ENCODE data around the gene CDC16. TPM values are rescaled to one million over a fixed set of nuclear protein-coding genes. Genes with fewer than 3 reads are reported as not detected.

CDC16 gene
- total and polyA plus RNA-seq, 9 of the 15 experiments (the other 6 are each of a cell fraction or from before 2014, with no cell fraction given) = 23.2 to 102 (median 51.6) TPM

DNA sequence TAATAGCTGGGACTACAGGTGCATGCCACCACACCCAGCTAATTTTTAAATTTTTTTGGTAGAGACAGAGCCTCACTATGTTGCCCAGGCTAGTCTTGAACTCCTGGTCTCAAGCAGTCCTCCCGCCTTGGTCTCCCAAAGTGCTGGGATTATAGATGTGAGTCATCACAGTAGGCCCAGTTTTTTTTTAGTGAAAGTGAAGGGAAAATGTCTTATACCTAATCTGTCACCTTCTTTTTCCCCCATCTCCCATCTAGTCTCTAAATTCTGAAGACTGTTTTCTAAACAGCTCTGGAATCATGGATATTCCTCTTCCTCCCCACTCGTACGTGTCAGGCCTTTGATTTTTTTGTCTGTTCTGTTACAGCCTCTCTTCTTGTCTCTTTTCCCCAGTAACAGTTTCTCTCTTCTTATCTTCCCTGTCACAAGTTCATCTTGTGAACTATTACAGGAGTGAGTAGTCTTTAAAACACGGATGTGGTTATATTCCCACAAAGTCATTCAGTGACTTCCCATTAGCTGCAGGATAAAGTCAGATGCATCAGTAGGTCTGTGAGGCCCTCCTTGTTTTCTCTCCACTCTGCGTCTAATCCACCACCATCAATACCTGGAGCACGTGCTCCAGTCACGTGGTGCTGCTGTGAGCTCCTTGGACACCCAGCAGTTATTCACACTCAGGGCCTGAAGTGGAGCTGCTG, 2.9 kb downstream of the CDC16 start (continued):
- TF ChIP-seq ZBTB33 (CRISPR knock-in tag; IDR thresholded peaks at IDR 0.05) (peak; percentile 24; the same call in 1 of the 2 replicates), SMARCA5 (IDR thresholded peaks at IDR 0.05) (no peak), TEAD4 (IDR thresholded peaks at IDR 0.05; ENCODE audit: low read length) (peak; percentile 65; the same call in 1 of the 2 replicates), TEAD4 (CRISPR knock-in tag; IDR thresholded peaks at IDR 0.05; ENCODE audit: borderline replicate concordance) (no peak), SMAD4 (CRISPR knock-in tag; conservative IDR thresholded peaks at IDR 0.05) (peak; percentile 44; the same call in 1 of the 2 replicates), HDAC3 (IDR thresholded peaks at IDR 0.05; ENCODE audit: borderline replicate concordance, partially characterized antibody) (peak; percentile 30), ZNF766 (CRISPR knock-in tag; conservative IDR thresholded peaks at IDR 0.05) (peak; percentile 65; the same call in 1 of the 2 replicates), ATF3 (IDR thresholded peaks at IDR 0.05) (peak; percentile 67), ATF3 (CRISPR knock-in tag; conservative IDR thresholded peaks at IDR 0.05) (no peak), SOX6 (IDR thresholded peaks at IDR 0.05) (0 out of 2 replicates have a peak, but pooled peaks have one; percentile 39), THRA (IDR thresholded peaks at IDR 0.05) (no peak), ZFX (CRISPR knock-in tag; IDR thresholded peaks at IDR 0.05) (peak; percentile 62; the same call in 1 of the 2 replicates), FOXA3 (CRISPR knock-in tag; conservative IDR thresholded peaks at IDR 0.05 in 1 of 2, IDR thresholded peaks at IDR 0.05 in 1 of 2) (no peak), ESRRA (IDR thresholded peaks at IDR 0.05; ENCODE audit: borderline replicate concordance, low read depth) (peak; percentile 63; the same call in 1 of the 2 replicates), NR2C1 (IDR thresholded peaks at IDR 0.05) (0 out of 2 replicates have a peak, but pooled peaks have one; percentile 16), NR2C1 (tag; IDR thresholded peaks at IDR 0.05) (peak; percentile 53)
- TF ChIP-seq, protein P1, sequence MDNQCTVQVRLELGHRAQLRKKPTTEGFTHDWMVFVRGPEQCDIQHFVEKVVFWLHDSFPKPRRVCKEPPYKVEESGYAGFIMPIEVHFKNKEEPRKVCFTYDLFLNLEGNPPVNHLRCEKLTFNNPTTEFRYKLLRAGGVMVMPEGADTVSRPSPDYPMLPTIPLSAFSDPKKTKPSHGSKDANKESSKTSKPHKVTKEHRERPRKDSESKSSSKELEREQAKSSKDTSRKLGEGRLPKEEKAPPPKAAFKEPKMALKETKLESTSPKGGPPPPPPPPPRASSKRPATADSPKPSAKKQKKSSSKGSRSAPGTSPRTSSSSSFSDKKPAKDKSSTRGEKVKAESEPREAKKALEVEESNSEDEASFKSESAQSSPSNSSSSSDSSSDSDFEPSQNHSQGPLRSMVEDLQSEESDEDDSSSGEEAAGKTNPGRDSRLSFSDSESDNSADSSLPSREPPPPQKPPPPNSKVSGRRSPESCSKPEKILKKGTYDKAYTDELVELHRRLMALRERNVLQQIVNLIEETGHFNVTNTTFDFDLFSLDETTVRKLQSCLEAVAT (IDR thresholded peaks at IDR 0.05) = peak in 1 of 2 experiments; percentile 53; a peak in 1 of 4 replicates
- TF ChIP-seq, protein P2, sequence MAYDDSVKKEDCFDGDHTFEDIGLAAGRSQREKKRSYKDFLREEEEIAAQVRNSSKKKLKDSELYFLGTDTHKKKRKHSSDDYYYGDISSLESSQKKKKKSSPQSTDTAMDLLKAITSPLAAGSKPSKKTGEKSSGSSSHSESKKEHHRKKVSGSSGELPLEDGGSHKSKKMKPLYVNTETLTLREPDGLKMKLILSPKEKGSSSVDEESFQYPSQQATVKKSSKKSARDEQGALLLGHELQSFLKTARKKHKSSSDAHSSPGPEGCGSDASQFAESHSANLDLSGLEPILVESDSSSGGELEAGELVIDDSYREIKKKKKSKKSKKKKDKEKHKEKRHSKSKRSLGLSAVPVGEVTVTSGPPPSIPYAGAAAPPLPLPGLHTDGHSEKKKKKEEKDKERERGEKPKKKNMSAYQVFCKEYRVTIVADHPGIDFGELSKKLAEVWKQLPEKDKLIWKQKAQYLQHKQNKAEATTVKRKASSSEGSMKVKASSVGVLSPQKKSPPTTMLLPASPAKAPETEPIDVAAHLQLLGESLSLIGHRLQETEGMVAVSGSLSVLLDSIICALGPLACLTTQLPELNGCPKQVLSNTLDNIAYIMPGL (CRISPR knock-in tag; IDR thresholded peaks at IDR 0.05) = no peak
